NCI-H748 (cell line): ENCODE results near the gene SLC12A2.

Source experiments
- DNase-seq: peaks from one replicate; lab custom pipeline; 2025; ENCODE audit not compliant: unreplicated experiment; lab: John Stamatoyannopoulos, UW

Gene SLC12A2

GRCh38 chr5:128158342-128158741 is 74.8 kb downstream of the SLC12A2 start:
- no peak for DNase-seq

DNA sequence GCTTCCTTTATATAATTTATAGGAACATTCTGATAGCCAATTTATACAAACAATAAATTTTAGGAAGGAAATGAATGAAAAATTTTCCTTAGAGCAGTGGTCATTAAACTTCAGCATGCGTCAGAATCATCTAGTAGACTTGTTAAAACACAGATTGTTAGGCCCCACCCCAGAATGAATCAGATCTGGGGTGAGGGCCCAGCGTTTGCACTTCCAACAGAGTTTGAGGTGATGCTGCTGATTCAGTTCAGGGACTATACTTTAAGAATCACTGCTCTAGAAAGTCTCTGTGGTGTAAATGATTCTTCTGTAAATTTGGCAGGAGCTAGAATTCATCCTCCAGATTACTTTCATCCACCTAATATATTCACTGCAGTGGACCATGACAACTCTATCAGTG is 80.4 kb downstream of the SLC12A2 start:
- no peak for DNase-seq

DNA sequence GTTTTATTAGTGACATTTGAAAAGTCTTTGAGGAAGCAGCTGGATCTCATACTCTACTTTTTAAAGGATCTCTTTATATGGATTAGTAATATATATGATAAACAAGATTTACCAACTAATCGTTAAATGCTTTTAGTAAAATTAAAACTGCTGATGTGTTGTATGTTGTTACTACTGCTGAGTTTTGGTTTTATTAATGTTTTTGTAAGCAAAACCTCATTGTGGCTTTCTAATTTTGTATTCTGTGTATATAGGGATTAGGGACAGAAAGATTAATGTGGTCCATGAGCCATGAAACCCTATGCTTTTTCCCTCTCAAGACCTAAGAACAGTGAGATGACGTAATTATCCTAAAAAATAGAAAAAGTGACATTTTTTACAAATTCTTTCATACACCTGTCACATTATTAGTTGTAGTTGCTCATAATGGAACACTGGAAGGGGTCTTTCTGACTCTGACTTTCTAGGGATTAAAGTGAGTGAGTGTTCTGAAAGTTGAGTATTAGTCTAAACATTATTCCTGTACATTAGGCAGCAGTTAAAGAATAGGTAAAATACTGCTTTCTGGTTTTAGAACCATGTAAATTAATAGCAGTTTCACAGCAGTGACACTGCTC is 85.9 kb downstream of the SLC12A2 start:
- no peak for DNase-seq

GRCh38 chr5:128172102-128172501 is 88.5 kb downstream of the SLC12A2 start:
- DNase-seq: no peak

DNA sequence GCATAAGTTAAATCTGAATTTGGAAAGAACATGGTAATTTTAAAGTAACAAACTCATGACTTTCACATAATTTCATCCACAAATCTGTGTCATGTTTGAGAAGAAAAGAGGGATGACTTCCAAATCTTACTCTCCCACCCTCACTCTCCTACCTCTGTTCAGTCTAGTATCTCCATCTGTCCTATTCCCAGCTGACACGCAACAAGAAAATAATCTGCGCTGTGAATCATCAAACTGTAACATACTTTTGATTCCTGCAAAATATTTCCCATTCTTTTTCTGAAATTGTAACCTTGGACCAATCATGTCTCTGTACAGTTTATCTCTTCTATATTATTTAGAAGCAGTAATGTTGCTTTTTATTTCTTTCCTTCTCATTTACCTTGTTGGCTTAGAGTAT is 91.4 kb downstream of the SLC12A2 start:
- no peak for DNase-seq

DNA sequence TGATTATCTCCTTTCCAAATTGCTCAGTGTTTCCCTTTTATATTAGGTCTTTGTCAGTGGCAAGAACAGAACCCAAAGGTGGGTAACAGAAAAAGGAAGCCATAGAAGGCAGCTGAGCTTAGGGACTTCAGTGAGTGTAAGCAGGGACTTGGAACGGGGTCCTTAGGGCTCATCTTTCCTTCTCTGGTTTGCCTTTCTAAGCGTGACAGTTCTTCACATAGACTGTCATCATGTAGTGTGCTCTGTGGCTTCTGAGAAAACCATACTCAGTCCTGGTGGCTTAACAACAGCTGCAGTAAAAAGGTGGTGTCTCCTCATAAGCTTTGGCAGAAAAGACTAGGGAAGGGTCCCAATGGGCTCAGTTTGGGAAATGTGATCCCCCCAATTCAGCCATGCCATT is 108.8 kb downstream of the SLC12A2 start:
- DNase-seq: no peak

GRCh38 chr5:128193665-128194390 is 110.3 kb downstream of the SLC12A2 start:
- no peak for DNase-seq

GRCh38 chr5:128195316-128195715 is 111.8 kb downstream of the SLC12A2 start:
- no peak for DNase-seq

DNA sequence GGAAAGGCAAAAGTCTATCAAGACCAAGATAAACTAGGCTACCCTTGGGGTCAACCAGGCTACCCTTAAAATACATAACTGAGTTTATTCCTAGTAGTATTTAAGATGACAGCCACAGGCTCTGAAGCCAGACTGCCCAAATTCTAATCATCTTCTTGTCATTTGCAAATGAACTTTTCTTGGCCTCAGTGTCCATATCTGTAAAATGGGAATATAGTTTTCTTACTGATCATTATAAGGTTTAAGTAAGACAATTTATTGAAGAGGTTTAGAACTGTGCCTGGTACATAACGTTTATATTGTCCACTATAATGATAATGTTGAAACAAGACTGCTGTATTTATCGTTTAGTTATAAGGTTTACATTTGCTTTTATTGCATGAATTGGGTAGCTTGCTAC is 112.5 kb downstream of the SLC12A2 start:
- no peak for DNase-seq

DNA sequence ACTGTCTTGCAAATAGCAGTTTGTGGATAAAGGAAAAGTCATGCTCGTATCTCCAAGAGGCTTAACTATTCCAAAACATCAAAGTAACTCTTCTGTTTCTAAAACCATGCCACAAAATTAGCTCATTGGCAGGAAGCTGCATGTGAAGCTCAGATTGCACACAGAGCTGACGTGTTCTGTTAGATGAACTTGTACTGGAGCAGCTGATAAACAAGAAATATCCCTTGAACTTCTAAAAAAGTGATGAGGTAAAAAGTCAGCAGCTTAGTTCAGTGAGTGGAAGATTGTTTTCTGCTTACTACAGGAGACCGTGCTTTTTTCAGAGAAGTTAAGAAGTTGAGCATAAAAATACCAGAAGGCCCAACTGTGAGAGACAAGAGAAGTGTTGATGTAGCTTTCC is 113.2 kb downstream of the SLC12A2 start:
- DNase-seq: no peak

- DNase-seq: no peak
Measured at GRCh38 chr5:128197896-128198522, 114.4 kb downstream of the SLC12A2 start.

- no peak for DNase-seq
Measured at GRCh38 chr5:128199104-128199503, 115.5 kb downstream of the SLC12A2 start.

- DNase-seq: no peak
Measured at GRCh38 chr5:128199611-128200010, 116.0 kb downstream of the SLC12A2 start.

- DNase-seq: peak; percentile 81
Measured at GRCh38 chr5:128201065-128201926, 117.7 kb downstream of the SLC12A2 start.

DNA sequence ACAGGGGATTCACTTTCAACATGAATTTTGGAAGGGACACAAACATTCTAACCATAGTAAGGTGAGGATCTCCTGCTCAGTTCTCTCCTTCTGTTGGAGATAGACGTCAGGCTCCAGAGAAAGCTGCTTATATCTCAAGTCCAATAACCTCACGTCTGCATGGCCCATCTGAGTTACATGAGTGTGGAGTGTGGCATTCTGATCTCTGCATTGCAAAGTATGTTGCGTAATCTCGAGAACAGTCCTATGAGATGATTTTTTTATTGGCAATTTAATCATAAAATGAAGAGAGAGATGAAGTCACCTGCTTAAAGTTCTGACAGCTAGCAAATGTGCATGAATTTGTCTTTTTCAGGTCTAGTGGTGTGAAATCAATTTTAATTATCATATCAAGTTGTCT is 118.8 kb downstream of the SLC12A2 start:
- DNase-seq: no peak

GRCh38 chr5:128208436-128208835 is 124.9 kb downstream of the SLC12A2 start:
- no peak for DNase-seq

GRCh38 chr5:128212191-128212806 is 128.7 kb downstream of the SLC12A2 start:
- no peak for DNase-seq

DNA sequence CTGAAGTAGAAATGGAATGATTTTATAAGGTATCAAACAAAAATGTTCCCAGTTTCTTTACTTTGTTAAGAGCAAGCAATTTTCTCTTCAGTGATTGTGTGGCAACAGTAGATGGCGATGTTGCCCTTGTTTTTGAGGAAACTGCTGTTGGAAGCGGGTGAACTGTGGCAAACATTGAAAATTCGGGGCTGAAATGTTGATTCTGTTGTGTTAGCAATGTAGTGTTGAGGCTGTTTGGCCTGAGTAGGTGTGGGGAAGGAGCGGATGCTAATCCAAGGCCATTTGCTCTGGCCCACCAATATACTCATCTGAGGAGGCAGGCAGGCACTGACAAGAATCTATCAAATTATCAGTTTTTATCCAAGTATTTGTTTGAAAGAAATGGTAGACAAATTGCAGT is 129.8 kb downstream of the SLC12A2 start:
- DNase-seq: peak; percentile 85

GRCh38 chr5:128213833-128214232 is 130.3 kb downstream of the SLC12A2 start:
- DNase-seq: no peak

- no peak for DNase-seq
Measured at GRCh38 chr5:128216285-128216684, 132.7 kb downstream of the SLC12A2 start.
